NCI-H146 (cell line): ENCODE measurements around the gene TLR8.
A peak's percentile ranks its signal among the peaks of the same experiment; 100 is the strongest.
"Not testable (repeated sequence)": the region's sequence is repeated elsewhere in the genome, so short reads cannot be mapped to it uniquely, and the experiment has no call there.

Experiments used
- DNase-seq: peaks from one replicate; lab custom pipeline; 2025; lab: John Stamatoyannopoulos, UW

The TLR8 gene

DNA sequence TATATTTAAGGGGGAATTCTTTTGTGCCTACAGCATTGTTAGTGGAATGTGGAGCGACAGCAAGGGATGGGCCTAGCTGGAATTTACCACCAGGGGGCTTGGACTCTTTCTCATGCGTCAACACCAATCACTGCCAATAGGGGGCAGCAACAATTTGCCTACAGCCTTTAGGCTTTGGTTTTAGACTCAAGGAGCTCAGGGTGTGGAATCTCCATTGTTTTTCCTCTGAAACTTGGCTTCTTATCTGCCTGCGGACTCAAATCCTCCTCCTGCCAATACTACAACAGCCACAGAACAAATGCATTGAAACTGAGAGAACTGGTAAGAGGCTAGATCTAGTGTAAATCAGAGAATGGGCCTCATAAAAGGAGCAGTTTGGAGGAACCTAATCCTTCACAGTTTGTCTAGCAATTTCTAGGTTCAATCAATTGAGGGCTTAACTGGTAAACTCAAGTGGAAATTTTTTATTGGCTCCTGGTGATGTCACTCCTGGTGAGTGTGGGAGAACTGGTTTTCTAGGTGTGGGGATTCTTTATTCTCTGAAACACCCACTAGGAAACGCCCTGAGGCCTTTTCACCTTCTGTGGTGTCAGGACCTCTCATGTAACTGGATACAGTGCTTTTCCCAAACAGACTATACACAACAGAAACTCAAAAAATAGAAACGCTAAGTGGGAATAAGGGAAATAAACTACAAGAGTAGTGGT lies 40.6 kb downstream of the TLR8 start:
- peak; percentile 86 for DNase-seq

DNA sequence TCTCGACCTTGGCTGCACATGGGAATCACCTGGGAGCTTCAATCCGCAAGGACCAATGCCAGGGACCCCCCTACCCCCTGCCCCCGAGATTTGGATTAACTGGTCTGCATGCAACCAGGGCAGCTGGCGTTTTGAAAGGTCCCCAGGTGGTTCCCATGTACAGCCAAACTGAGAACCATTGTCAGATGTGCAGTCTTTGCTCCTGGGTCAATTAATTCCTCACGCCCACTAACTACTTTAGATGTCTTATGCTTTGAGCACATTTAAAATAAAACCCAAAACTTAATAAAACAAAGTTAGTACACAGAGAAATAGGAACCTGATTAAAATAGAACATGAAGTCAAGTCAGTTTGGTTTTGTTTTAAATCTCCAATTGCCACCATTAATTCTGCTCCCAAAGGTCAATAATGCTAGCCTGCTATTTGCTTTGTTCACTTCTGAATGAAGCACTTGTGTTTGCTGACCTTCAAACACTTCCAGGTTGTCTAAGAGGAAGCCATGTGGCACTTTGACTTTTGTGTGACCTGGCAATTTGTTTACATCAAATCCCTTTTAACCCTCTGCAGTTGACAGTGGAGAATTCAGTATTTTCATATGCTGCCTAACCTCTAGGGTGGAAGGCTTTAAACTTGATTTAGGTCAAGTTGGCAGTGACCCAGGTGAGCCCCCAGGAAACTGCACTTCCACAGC lies 41.3 kb downstream of the TLR8 start:
- peak; percentile 82 for DNase-seq

DNA sequence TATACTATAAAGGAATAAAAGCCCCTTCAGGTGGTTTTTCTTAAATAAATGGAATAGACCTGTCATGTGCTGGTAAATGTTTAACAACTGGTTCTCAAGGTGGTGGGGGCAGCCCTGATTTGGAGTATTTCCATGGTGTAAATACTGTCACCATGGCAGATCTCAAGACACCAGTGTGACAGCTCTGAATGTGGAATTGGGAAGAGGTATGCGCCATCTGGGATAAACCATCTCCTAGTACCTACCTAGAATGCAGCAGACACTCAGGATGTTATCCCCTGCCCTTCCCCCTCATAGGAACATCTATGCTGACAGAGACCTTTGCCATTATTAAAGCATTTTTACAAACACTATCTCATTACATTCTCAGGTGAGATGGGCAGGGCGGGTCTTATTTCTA lies 42.1 kb downstream of the TLR8 start:
- DNase-seq, result no peak

DNA sequence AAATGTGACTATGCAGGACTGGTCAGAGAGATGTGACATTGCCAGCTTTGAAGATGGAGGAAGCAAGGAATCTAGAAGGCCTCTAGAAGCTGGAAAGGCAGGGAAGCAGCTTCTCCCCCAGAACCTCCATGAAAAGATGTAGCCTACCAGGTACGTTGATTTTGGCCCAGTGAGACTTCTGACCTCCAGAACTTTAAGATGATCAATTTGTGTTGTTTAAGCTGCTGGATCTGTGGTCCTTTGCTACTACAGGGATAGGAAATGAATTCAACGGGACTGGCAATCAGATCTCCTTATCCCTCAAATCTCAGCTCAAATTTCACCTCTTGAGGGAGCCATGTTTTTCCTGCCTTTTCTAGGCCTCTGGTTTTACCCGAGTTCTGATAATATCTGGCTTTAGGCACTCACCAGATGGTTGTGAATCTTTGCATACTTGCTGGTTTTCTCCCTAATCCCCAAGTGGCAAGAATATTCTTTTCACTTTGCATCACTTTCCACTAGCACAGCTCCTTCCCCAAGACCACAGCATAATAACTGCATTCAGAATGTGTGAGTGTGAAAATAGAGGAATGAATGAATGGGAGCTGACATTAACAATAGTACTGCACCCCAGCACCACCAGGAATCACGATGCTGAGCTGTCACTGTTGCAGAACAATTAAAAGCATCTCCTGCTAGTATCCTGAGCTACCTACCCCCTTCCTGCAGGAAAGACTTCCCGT lies 42.9 kb downstream of the TLR8 start:
- DNase-seq, result no peak

DNA sequence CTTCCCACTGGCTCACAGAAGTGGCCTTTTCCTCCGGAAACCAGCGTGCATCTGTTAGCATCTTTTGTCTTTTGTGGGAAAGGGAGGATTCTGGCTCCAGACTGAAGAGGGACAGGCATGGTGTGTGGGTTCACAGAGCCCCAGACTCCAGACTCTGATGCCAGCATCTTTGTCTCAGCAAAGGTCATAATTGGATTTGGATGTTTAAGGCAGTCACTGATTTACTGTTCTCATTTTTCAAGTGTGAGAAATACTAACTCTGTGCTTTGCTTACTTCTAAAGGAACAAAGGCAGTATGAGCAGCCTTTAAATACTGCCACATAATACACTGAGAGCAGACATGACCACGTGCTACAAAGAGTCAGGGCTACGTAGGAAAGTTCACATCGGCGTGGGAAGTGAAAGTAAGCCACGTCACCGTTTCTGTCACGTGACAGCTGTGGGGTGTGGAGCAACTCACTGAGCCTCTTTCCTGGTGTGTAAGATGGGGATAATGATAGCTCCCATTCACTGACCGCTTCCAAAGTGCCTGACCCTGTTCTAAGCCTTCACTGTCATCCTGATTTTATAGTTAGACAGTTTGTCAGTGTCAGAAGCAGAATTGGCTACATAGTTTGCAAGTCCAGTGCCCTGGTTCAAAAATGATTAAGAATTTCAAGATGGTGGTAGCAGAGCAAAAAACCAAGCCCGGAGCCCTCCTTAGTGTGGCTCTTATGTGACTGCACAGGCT lies 43.7 kb downstream of the TLR8 start:
- no peak for DNase-seq

DNA sequence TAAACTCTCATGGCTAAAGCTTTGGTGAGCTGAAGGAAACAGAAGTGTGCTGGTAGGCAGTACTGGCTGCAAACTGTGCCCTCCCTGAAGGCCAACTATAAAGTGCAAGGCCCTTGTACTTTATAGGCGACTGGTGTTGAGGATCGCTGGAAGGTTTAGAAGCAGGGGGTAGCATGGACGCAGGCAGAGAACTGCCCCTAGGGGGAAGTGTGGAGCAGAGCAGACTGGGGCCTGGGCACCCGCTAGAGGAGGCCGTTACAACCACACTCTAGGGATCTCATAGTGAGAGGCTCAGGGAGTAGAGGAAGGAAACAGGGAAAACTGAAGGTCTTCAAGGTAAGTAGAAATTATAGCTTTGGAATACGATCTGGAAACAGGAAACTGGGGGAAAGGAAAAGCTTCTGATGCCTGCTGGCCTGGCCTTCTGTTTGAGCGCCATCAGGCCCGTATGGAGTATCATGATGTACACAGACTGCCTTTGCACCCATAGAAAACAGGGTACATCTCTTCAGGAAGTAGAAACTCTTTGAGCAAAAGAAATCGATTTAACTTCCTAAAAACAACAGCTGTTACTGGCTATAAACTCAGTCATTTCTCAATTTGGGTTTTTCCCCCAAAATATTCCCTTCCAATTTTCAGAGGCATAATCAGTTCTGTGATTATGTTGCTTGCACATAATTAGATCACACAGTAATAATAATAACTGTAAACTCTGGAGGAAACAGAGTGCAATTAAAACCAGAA lies 44.6 kb downstream of the TLR8 start:
- DNase-seq, result peak; percentile 7

DNA sequence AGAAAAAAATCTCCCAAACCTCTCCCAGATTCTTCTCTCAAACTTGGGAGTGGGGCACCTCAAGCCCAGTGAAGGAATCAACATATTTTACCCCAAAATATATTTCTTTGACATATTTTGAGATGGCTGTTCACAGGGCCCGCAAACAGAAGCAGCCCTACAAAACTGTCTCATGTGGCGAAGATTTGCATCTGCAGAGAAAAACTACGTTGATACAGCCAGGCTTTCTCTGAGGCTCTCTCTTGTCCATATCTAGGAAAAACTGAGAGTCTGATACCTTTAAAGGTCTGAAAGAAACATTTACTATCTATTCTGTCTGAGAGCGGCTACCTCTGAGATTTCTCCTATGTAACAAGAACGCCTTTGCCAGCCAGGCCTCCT lies 45.2 kb downstream of the TLR8 start:
- DNase-seq, result no peak

DNA sequence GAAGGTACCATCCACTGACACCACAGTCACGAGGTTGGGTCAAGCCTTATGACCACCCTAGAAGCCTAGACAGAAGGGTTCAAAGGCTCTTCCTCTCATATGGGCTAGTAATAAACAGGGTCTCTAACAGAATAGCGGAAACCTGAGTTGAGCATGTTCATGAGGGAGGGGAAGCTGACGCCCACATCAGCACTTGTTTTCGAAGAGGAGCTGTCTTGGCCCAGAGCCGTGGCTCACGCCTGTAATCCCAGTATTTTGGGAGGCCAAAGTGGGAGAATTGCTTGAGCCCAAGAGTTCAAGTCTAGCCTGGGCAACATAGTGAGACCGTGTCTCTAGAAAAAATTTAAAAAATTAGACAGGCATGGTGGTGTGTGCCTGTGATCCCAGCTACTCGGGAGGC lies 47.0 kb downstream of the TLR8 start:
- DNase-seq, result no peak

DNA sequence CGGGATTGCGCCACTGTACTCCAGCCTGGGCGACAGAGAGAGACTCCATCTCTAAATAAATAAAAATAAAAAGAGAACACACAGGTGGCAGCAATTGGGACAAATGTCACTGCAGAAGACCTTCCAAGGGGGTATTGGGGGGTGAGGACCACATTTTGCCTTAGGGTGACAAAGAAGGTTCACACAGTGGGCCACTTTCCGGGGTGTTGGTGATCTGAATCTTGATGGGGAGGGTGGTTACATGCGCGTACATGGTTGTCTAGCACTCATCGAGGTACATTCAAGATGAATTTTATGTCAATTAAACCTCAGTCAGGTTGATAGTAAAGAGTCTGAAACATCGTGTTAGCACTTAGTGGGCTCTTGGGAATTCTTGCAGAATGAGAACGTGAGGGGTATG lies 48.0 kb downstream of the TLR8 start:
- no peak for DNase-seq

DNA sequence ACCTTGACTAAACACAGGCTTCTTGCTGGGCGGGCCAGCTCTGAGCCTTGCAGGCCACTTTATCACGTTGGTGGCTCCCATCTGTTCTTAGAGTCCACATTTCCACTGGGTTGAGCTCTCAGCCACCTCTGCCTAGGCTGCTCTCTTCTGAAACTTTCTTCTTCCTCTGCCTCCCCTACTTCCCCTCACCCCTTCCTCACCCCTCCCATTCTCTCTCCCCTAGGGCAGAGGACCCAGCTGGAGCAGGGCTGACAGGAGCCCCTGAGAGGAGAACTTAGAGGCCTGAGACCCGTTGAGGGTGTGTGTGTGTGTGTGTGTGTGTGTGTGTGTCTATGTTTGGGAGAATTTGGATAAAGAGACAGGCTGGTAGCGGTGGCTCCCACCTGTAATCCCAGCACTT lies 48.6 kb downstream of the TLR8 start:
- DNase-seq, result no peak

DNA sequence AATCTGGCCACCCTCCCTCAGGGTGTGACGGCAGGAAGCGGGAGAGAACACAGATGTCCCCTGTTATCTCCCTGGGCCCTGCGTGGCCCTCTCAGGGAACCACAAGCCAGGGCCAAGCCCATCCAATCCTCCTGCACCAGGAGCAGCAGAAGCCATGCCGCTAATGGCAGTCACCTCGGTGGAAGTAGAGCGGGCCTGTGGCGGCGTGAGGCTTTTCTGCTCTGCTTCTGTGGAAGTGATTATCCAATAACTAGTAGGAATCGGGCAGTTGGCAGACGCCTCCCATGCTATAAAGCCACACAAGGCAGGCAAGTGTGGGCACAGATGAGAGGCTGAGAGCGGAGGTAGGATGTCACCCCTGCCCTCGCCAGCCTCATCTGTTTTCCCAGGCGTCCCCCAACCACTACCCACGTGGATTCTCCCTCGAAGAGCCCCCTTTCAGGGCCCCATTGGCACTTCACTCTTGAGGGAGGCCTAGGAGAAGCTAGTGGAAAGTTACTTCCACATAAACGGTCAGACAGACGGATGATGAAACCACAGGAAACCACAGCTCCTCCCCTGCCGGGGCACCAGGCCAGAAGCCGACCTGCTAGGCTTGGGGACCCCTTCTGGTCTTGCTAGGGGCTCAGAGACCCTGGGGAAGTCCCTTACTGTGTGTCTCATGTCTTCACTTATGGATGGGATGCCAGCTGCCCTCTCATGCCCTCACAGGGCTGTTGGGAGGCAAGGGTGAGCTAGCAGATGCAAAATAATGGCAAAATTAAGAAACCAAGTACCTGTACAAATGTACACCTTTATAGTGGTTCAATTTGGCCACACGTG lies 49.7 kb downstream of the TLR8 start:
- no peak for DNase-seq

DNA sequence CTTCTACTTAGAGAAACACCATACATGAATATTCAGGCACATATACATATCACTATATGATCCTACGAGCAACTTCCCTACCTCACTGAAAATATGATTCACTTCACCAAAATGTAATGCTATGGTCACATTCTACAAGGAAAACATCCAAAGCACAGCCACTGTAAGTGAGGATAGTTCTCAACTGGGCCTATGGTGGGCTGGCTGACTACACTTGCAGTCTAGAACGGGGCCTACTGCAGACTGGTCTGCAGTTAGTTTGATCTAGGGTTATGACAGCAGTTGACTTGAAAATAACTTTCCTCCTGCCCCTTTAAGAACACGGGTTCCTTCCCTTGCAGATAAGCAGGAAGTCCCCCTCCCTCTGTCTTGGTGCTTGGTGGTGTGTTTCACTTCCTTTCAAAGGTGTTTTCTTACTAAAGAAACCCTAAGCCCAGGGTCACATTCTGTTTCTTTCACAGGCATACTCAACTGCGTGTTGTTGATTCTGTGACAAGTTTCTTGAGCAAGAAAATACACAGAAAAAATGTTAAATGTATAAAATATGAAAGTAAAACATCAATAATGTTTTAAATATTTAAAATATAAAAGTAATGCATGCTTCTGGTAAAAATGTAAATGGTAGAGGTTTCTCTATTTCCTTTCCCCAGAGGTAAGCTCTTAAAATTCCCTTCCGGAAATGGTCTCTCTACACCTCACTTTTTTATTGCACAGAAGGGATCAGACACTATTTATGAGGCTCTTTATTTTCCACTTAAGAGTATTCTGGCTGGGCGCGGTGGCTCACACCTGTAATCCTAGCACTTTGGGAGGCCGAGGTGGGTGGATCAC lies 50.5 kb downstream of the TLR8 start:
- no peak for DNase-seq

DNA sequence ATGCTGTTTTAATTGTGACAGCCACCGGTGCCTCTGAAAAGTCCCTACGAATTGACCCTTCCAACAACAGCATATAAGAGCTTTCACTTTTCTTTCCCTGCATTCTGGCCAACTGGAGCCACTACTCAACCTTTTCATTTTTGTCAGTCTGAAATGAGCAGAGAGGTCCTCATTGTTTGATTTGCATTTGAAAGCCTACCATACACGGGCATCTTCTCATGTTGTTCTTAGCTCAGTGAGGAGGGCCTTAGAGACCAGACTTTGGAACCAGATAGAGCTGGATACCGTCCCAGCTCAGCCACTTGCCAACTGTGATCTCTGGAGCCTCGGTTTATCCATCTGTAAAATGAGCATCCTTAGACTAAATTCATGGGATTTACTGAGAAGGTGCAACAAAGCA lies 51.6 kb downstream of the TLR8 start:
- no peak for DNase-seq

DNA sequence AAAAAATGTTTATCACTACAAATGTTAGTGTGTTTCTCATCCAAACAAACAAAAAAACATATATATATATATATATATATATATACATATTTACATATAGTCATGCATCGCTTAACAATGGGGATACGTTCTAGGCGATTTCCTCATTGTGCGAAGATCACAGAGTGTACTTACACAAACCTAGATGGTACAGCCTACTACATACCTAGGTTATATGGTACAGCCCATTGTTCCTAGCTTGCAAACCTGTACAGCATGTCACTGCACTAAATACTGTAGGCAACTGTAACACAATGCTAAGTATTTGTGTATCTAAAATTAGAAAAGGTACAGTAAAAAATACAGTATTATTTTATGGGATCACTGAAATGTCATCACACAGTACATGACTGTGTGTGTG lies 52.0 kb downstream of the TLR8 start:
- DNase-seq, result no peak

DNA sequence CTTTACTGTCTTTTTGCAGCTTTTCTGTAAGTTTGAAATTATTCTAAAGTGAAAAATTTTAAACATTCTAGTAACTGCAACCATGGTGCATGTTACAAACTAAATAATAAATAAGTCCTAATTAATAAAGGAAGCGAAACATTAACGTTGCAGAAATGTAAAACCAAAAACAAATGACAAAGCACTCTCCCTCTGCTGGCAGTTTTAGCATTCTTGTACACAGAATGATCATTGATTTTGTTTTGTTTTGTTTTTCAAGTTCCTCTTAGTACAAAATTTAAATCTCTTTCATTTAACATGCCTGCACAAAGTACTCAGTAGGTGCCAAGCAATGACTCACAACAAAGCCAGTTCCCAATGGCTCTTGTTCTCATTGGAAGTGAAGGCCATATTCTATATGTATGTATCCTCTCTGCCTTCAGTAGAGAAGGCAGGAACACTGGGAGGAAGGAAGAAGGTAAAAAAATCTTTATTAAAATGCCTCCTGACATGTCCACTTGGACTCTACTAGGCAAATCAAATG lies 54.8 kb downstream of the TLR8 start:
- no peak for DNase-seq

DNA sequence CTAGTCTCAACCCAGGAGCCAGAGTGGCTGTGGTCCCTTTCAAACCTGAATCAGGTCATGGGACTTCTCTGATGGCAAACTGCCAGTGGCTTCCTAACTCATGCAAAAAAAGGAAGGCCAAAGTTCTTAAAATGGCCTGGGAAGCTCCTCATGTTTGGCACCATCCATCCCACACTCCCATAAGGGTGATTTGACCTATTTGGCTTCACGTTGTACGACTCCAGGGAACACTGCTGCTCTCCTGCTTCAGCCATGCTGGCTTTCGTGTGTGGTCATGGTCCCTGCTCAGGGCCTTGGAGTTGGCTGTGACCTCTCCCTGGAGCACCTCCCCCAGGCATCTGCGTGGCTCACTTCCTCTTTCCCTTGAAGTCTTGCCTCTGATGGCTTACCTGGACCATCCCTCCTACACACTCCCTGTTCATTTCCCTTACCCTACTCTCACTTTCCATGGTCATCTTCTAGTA lies 55.7 kb downstream of the TLR8 start:
- DNase-seq, result no peak

DNA sequence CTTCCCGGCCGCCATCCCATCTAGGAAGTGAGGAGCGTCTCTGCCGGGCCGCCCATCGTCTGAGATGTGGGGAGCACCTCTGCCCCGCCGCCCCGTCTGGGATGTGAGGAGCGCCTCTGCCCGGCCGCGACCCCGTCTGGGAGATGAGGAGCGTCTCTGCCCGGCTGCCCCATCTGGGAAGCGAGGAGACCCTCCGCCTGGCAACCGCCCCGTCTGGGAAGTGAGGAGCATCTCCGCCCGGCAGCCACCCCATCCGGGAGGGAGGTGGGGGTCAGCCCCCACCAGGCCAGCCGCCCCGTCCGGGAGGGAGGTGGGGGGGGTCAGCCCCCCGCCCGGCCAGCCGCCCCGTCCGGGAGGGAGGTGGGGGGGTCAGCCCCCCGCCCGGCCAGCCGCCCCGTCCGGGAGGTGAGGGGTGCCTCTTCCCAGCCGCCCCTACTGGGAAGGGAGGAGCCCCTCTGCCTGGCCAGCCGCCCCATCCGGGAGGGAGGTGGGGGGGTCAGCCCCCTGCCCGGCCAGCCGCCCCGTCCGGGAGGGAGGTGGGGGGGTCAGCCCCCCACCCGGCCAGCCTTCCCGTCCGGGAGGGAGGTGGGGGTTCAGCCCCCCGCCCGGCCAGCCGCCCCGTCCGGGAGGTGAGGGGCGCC lies 56.9 kb downstream of the TLR8 start:
- not testable (repeated sequence) for DNase-seq

DNA sequence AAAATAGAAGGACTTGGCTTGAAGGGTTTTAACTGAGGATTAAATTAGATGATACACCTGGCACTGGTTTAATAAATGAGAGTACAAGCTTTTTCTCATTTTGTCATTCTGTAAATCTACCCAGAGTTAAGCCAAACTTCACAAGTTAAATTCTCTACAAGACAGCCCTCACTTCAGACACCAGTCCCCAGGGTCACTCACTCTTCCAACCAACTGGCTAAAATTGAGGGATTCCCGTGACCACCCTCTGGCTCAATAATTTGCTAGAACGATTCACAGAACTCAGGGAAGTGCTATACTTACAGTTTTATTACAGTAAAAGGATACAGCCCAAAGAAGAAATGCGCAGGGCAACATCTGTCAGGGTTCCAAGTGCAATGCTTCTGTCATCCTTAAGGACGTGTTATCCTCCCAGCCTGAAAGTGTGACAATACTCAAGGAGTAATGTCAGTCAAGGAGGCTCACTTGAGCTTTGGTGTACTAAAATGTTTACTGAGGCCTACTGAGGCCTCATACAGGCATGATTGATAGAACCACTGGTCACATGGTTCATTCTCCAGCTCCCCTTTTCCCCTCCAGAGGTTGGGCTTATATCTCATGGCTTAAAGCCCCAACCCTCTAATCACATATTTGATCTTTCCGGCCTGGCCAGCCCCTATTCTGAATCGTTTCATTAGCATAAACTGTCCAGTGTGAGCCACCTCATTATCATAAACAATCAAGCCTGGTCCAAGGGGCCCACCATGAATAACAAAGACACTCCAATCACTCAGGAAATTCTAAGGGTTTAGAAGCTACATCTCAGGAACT lies 58.9 kb downstream of the TLR8 start:
- DNase-seq, result no peak
